HUES48 (cell line): ENCODE results near the gene GPR32.
"Not testable (repeated sequence)": the region's sequence is repeated elsewhere in the genome, so short reads cannot be mapped to it uniquely, and the experiment has no call there.

ENCODE experiments used
- H3K27ac ChIP-seq: one replicate; pipeline ENCODE4 v1.7.0; 2013; ENCODE audit warnings: low read depth, low read length, inconsistent platforms
- H3K27me3 ChIP-seq: 2 replicates; pipeline ENCODE4 v1.6.1; 2013; ENCODE audit warnings: mild to moderate bottlenecking, low read length; ENCODE audit not compliant: control insufficient read depth, insufficient read depth
- H3K36me3 ChIP-seq: 2 replicates; pipeline ENCODE4 v1.6.1; 2013; ENCODE audit warnings: low read length; ENCODE audit not compliant: control insufficient read depth, insufficient read depth
- H3K4me1 ChIP-seq: 2 replicates; pipeline ENCODE4 v1.6.1; 2013; ENCODE audit warnings: mild to moderate bottlenecking, low read length; ENCODE audit not compliant: control insufficient read depth, insufficient read depth
- H3K4me3 ChIP-seq: 2 replicates; pipeline ENCODE4 v1.5.1; 2013; ENCODE audit warnings: mild to moderate bottlenecking, low read depth, low read length
- H3K9ac ChIP-seq: 2 replicates; pipeline ENCODE4 v1.6.1; 2013; ENCODE audit warnings: mild to moderate bottlenecking, low read depth, low read length, moderate library complexity
- H3K9me3 ChIP-seq: 2 replicates; pipeline ENCODE4 v1.6.1; 2013; ENCODE audit warnings: low read length; ENCODE audit not compliant: control insufficient read depth, insufficient read depth

Gene GPR32

GRCh38 chr19:50770164-50770563 lies at the start of gene GPR32:
TSS of gene GPR32 (plus strand) at chr19:50770464. CDS start at chr19:50770601, 137 bp downstream.
- H3K9ac ChIP-seq, H3K4me1 ChIP-seq, H3K9me3 ChIP-seq, H3K27me3 ChIP-seq, H3K36me3 ChIP-seq, H3K4me3 ChIP-seq, H3K27ac ChIP-seq: not testable (repeated sequence)

- Histone ChIP-seq H3K27ac (no peak overlapping the region), H3K27me3 (peaks cover 61% of the 10 kb centered on the region), H3K9ac (no peak overlapping the region), H3K4me3 (no peak overlapping the region), H3K36me3 (no peaks in the 10 kb centered on the region), H3K4me1 (peaks cover 3% of the 10 kb centered on the region; the same call in 1 of the 2 replicates), H3K9me3 (no peaks in the 10 kb centered on the region)
Observed at GRCh38 chr19:50720921-50721381, 49.3 kb upstream of the GPR32 start.

GRCh38 chr19:50721441-50722137 lies 48.7 kb upstream of the GPR32 start:
- Histone ChIP-seq H3K9me3 (no peaks in the 10 kb centered on the region), H3K4me1 (peaks cover 3% of the 10 kb centered on the region; the same call in 1 of the 2 replicates), H3K36me3 (no peaks in the 10 kb centered on the region), H3K27ac (no peak overlapping the region), H3K27me3 (peaks cover 60% of the 10 kb centered on the region), H3K9ac (no peak overlapping the region), H3K4me3 (no peak overlapping the region)

- H3K27ac ChIP-seq = no peak overlapping the region
- peaks cover 3% of the 10 kb centered on the region for H3K4me1 ChIP-seq
- no peaks in the 10 kb centered on the region for H3K36me3 ChIP-seq
- H3K9me3 ChIP-seq = no peaks in the 10 kb centered on the region
- peaks cover 53% of the 10 kb centered on the region for H3K27me3 ChIP-seq
- H3K9ac ChIP-seq = no peak overlapping the region
- H3K4me3 ChIP-seq = no peak overlapping the region
Observed at GRCh38 chr19:50722201-50723013, 47.9 kb upstream of the GPR32 start.

GRCh38 chr19:50723069-50723468 lies 47.2 kb upstream of the GPR32 start, which contains the start of gene CLEC11A:
TSS of gene CLEC11A (plus strand) at chr19:50723364. CDS start at chr19:50723526, 162 bp downstream.
- no peak within 1 kb of the TSS for H3K9ac ChIP-seq
- no peaks in the 10 kb centered on the region for H3K9me3 ChIP-seq
- peaks cover 9% of the 10 kb centered on the region for H3K4me1 ChIP-seq
- no peaks in the 10 kb centered on the region for H3K36me3 ChIP-seq
- peaks cover 47% of the 10 kb centered on the region for H3K27me3 ChIP-seq
- H3K4me3 ChIP-seq = peak within 1 kb of the TSS; percentile 73
- H3K27ac ChIP-seq = no peak within 1 kb of the TSS

GRCh38 chr19:50723735-50724521 lies 46.3 kb upstream of the GPR32 start:
- Histone ChIP-seq H3K9me3 (no peaks in the 10 kb centered on the region), H3K27ac (no peak overlapping the region), H3K9ac (no peak overlapping the region), H3K4me3 (peak overlapping the region; percentile 73), H3K4me1 (peaks cover 11% of the 10 kb centered on the region), H3K27me3 (peaks cover 47% of the 10 kb centered on the region), H3K36me3 (no peaks in the 10 kb centered on the region)

GRCh38 chr19:50724522-50725217 lies 45.6 kb upstream of the GPR32 start:
- peaks cover 11% of the 10 kb centered on the region for H3K4me1 ChIP-seq
- H3K36me3 ChIP-seq = no peaks in the 10 kb centered on the region
- H3K27ac ChIP-seq = peak overlapping the region; percentile 73
- H3K27me3 ChIP-seq = peaks cover 47% of the 10 kb centered on the region
- H3K9ac ChIP-seq = peak overlapping the region; percentile 18
- no peaks in the 10 kb centered on the region for H3K9me3 ChIP-seq
- H3K4me3 ChIP-seq = peak overlapping the region; percentile 76

- Histone ChIP-seq H3K9ac (peak overlapping the region; percentile 18), H3K4me3 (peak overlapping the region; percentile 76), H3K9me3 (no peaks in the 10 kb centered on the region), H3K36me3 (no peaks in the 10 kb centered on the region), H3K27ac (peak overlapping the region; percentile 73), H3K4me1 (peaks cover 11% of the 10 kb centered on the region), H3K27me3 (peaks cover 42% of the 10 kb centered on the region)
Observed at GRCh38 chr19:50725218-50725910, 44.9 kb upstream of the GPR32 start.

GRCh38 chr19:50725911-50726230 lies 44.4 kb upstream of the GPR32 start:
- no peak overlapping the region for H3K27ac ChIP-seq
- peak overlapping the region; percentile 76 for H3K4me3 ChIP-seq
- H3K36me3 ChIP-seq = no peaks in the 10 kb centered on the region
- H3K4me1 ChIP-seq = peaks cover 11% of the 10 kb centered on the region
- no peaks in the 10 kb centered on the region for H3K9me3 ChIP-seq
- peaks cover 38% of the 10 kb centered on the region for H3K27me3 ChIP-seq
- H3K9ac ChIP-seq = no peak overlapping the region
